HEK293 (cell line): ENCODE data around the gene NXPE4.

Experiments used
- CTCF ChIA-PET: fragments of 350-600 bp; formaldehyde crosslinking; extraction: SDS; loops from one replicate; lab custom pipeline; 2021; ENCODE audit warnings: antibody characterized with exemption; lab: Yijun Ruan, JAX
- POLR2A ChIA-PET: fragments of 300-600 bp; formaldehyde crosslinking; extraction: SDS; loops from one replicate; lab custom pipeline; 2020; ENCODE audit warnings: antibody characterized with exemption, inconsistent platforms; lab: Yijun Ruan, JAX
- H3K27ac ChIP-seq: fragments of 200-500 bp; sonication (Bioruptor generic); 2 replicates; pipeline ENCODE4 v1.5.1; 2014; ENCODE audit warnings: low read depth, low read length, control low read depth, inconsistent platforms; ENCODE audit errors: extremely low read depth
- H3K36me3 ChIP-seq, 2 experiments: fragments of 200-500 bp in 1 of 2; sonication (Bioruptor generic) in 1 of 2; 1 replicate in 1 of 2; 2 replicates in 1 of 2; pipeline ENCODE4 v1.5.1; 2014 to 2017; ENCODE audit warnings: inconsistent platforms in 2 of 2, low read length in 2 of 2; ENCODE audit not compliant: control insufficient read depth in 2 of 2, insufficient read depth in 1 of 2
- H3K4me1 ChIP-seq: fragments of 200-500 bp; sonication (Bioruptor generic); 2 replicates; pipeline ENCODE4 v1.5.1; 2014; ENCODE audit warnings: mild to moderate bottlenecking, low read length, inconsistent platforms; ENCODE audit not compliant: control insufficient read depth, insufficient read depth
- H3K4me3 ChIP-seq: 2 replicates; pipeline ENCODE4 v1.5.1; 2011; ENCODE audit warnings: low read depth, mild to moderate bottlenecking, control low read depth, low read length, moderate library complexity
- H3K9me3 ChIP-seq: fragments of 200-500 bp; sonication (Bioruptor generic); 2 replicates; pipeline ENCODE4 v1.5.1; 2014; ENCODE audit warnings: low read depth, low read length, inconsistent platforms; ENCODE audit not compliant: control insufficient read depth, insufficient read depth
- TCF7L2 ChIP-seq: IDR thresholded peaks from 2 replicates; pipeline ENCODE4 v1.6.1; 2011; ENCODE audit warnings: low read depth, mild to moderate bottlenecking, inconsistent platforms, low read length, moderate library complexity, borderline replicate concordance
- ZBTB1 ChIP-seq: fragments of 450-650 bp; formaldehyde crosslinking; IDR thresholded peaks from 2 replicates; pipeline ENCODE4 v1.5.1; 2016; ENCODE audit warnings: missing biosample characterization, missing genetic modification characterization
- ZFHX2 ChIP-seq: fragments of 450-650 bp; formaldehyde crosslinking; conservative IDR thresholded peaks from 2 replicates; pipeline ENCODE4 v1.5.1; 2016; ENCODE audit warnings: missing biosample characterization, missing genetic modification characterization
- ZIC2 ChIP-seq: fragments of 450-650 bp; formaldehyde crosslinking; IDR thresholded peaks from 2 replicates; pipeline ENCODE4 v1.5.1; 2016; ENCODE audit warnings: missing biosample characterization, missing genetic modification characterization
- ZNF121 ChIP-seq: fragments of 450-650 bp; formaldehyde crosslinking; IDR thresholded peaks from 2 replicates; pipeline ENCODE4 v1.5.1; 2016; ENCODE audit warnings: missing biosample characterization, missing genetic modification characterization
- ZNF19 ChIP-seq: fragments of 450-650 bp; formaldehyde crosslinking; IDR thresholded peaks from 2 replicates; pipeline ENCODE4; 2016; ENCODE audit warnings: missing biosample characterization, missing genetic modification characterization, low read depth
- ZNF223 ChIP-seq: fragments of 450-650 bp; formaldehyde crosslinking; IDR thresholded peaks from 2 replicates; pipeline ENCODE4 v1.5.1; 2016; ENCODE audit warnings: missing biosample characterization, missing genetic modification characterization
- ZNF239 ChIP-seq: fragments of 450-650 bp; formaldehyde crosslinking; IDR thresholded peaks from 2 replicates; pipeline ENCODE4 v1.5.1; 2016; ENCODE audit warnings: missing biosample characterization, missing genetic modification characterization
- ZNF24 ChIP-seq: fragments of 450-650 bp; formaldehyde crosslinking; IDR thresholded peaks from 2 replicates; pipeline ENCODE4 v1.5.1; 2016; ENCODE audit warnings: missing biosample characterization, missing genetic modification characterization
- ZNF266 ChIP-seq: fragments of 450-650 bp; formaldehyde crosslinking; IDR thresholded peaks from 2 replicates; pipeline ENCODE4 v1.5.1; 2016; ENCODE audit warnings: missing biosample characterization, missing genetic modification characterization, low read depth
- ZNF324 ChIP-seq: fragments of 450-650 bp; formaldehyde crosslinking; IDR thresholded peaks from 2 replicates; pipeline ENCODE4 v1.5.1; 2016; ENCODE audit warnings: missing biosample characterization, missing genetic modification characterization
- ZNF473 ChIP-seq: fragments of 450-650 bp; formaldehyde crosslinking; IDR thresholded peaks from 2 replicates; pipeline ENCODE4 v1.5.1; 2017; ENCODE audit warnings: missing biosample characterization, missing genetic modification characterization
- ZNF48 ChIP-seq: fragments of 450-650 bp; formaldehyde crosslinking; IDR thresholded peaks from 2 replicates; pipeline ENCODE4 v1.5.1; 2016; ENCODE audit warnings: missing biosample characterization, missing genetic modification characterization
- ZNF629 ChIP-seq: fragments of 450-650 bp; formaldehyde crosslinking; IDR thresholded peaks from 2 replicates; pipeline ENCODE4 v1.5.1; 2017; ENCODE audit warnings: missing biosample characterization, missing genetic modification characterization
- ZNF654 ChIP-seq: fragments of 450-650 bp; formaldehyde crosslinking; IDR thresholded peaks from 2 replicates; pipeline ENCODE4 v1.5.1; 2016; ENCODE audit warnings: low read depth, missing biosample characterization, missing genetic modification characterization
- ZNF792 ChIP-seq: fragments of 450-650 bp; formaldehyde crosslinking; IDR thresholded peaks from 2 replicates; pipeline ENCODE4 v1.5.1; 2016; ENCODE audit warnings: missing biosample characterization, missing genetic modification characterization
- ZNF843 ChIP-seq: fragments of 450-650 bp; formaldehyde crosslinking; IDR thresholded peaks from 2 replicates; pipeline ENCODE4 v1.5.1; 2016; ENCODE audit warnings: missing biosample characterization, missing genetic modification characterization
- TF ChIP-seq, protein P1 (sequence below): fragments of 450-650 bp; formaldehyde crosslinking; IDR thresholded peaks from 2 replicates; pipeline ENCODE4 v1.5.1; 2016; ENCODE audit warnings: missing biosample characterization, missing genetic modification characterization, borderline replicate concordance
- TF ChIP-seq, protein P2 (sequence below): fragments of 450-650 bp; formaldehyde crosslinking; IDR thresholded peaks from 2 replicates; pipeline ENCODE4 v1.5.1; 2017; ENCODE audit warnings: missing biosample characterization, mild to moderate bottlenecking, missing genetic modification characterization, moderate library complexity
- TF ChIP-seq, protein P3 (sequence below): fragments of 450-650 bp; formaldehyde crosslinking; IDR thresholded peaks from 2 replicates; pipeline ENCODE4 v1.5.1; 2016; ENCODE audit warnings: missing biosample characterization, missing genetic modification characterization
- TF ChIP-seq, protein P4 (sequence below): fragments of 450-650 bp; IDR thresholded peaks from 2 replicates; pipeline ENCODE4 v1.5.1; 2018; ENCODE audit warnings: missing biosample characterization, mild to moderate bottlenecking, missing genetic modification characterization
- TF ChIP-seq, protein P5 (sequence below): fragments of 450-650 bp; formaldehyde crosslinking; IDR thresholded peaks from 2 replicates; pipeline ENCODE4 v1.5.1; 2016; ENCODE audit warnings: missing biosample characterization, missing genetic modification characterization
- TF ChIP-seq, protein P6 (sequence below): fragments of 450-650 bp; formaldehyde crosslinking; IDR thresholded peaks from 2 replicates; pipeline ENCODE4 v1.5.1; 2016; ENCODE audit warnings: missing biosample characterization, missing genetic modification characterization
- TF ChIP-seq, protein P7 (sequence below): fragments of 450-650 bp; formaldehyde crosslinking; IDR thresholded peaks from 2 replicates; pipeline ENCODE4 v1.5.1; 2017; ENCODE audit warnings: missing biosample characterization, missing genetic modification characterization

Gene NXPE4

DNA sequence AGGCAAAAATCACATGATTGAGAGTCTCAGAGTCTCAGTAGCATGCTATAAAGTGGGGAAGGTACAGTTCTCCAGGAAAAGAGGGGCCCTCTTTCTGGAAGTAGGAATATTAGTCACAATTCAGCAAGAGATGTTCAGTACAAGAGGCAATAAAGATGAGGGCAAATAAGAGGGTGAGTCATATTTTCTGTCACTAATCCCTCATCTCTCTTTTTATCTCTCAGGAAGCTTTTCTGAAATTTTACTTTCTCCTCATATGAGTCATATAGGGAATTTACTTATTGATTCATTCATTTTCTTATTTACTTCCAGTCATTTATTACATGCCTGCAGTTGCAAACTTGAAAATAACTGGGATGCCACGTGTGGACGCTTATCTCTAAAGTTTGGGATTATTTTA is 32.5 kb downstream of the NXPE4 start (continued):
- TF ChIP-seq, protein P1, sequence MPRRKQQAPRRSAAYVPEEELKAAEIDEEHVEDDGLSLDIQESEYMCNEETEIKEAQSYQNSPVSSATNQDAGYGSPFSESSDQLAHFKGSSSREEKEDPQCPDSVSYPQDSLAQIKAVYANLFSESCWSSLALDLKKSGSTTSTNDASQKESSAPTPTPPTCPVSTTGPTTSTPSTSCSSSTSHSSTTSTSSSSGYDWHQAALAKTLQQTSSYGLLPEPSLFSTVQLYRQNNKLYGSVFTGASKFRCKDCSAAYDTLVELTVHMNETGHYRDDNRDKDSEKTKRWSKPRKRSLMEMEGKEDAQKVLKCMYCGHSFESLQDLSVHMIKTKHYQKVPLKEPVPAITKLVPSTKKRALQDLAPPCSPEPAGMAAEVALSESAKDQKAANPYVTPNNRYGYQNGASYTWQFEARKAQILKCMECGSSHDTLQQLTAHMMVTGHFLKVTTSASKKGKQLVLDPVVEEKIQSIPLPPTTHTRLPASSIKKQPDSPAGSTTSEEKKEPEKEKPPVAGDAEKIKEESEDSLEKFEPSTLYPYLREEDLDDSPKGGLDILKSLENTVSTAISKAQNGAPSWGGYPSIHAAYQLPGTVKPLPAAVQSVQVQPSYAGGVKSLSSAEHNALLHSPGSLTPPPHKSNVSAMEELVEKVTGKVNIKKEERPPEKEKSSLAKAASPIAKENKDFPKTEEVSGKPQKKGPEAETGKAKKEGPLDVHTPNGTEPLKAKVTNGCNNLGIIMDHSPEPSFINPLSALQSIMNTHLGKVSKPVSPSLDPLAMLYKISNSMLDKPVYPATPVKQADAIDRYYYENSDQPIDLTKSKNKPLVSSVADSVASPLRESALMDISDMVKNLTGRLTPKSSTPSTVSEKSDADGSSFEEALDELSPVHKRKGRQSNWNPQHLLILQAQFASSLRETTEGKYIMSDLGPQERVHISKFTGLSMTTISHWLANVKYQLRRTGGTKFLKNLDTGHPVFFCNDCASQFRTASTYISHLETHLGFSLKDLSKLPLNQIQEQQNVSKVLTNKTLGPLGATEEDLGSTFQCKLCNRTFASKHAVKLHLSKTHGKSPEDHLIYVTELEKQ (tag by site-specific recombination): no peak
- no peak for TF ChIP-seq ZNF266

DNA sequence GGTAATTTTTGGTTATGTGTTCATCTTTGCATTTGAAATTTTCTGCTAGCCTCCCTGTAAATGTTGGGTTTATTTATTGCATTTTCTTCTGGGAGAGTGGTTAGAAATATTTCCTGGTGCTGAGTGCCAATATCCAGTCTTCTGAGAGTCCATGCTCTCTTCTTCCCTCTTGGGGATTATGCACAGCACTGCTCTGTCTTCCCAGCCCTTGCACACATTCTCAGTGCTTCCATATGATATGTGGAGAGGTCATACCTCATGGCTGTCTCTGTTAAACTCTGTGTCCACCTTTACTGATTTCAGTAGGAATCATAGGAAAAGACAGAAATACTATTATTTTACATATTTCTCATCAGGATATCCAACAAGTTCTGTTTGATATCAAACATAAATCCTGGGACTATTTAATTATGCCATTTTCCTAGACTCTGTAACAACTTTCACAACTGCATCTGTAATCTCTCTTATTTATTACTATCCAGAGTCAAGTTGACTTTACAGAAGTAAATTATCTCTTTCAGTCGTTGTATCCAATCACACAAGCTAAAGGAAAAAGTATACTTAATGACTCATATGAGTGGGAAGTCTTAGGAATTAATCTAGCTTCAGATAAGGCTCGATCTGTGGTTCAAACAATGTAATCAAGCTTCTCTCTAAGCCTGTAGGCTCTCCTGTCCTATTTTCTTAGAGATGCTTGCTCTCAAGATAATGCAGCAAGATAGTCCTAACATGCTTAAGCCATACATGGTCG is 33.2 kb downstream of the NXPE4 start:
- ChIA-PET POLR2A (no interaction called here), CTCF (no interaction called here)
- no peak overlapping the region for H3K4me3 ChIP-seq
- H3K27ac ChIP-seq: no peak overlapping the region
- H3K4me1 ChIP-seq: peaks cover 2% of the 10 kb centered on the region
- no peaks in the 10 kb centered on the region for H3K36me3 ChIP-seq
- H3K9me3 ChIP-seq: no peaks in the 10 kb centered on the region
- 0 out of 2 replicates have a peak, but pooled peaks have one; percentile 7 for TF ChIP-seq ZFHX2 (tag by site-specific recombination)
- no peak for TF ChIP-seq ZNF48 (tag by site-specific recombination)
- TF ChIP-seq, protein P2, sequence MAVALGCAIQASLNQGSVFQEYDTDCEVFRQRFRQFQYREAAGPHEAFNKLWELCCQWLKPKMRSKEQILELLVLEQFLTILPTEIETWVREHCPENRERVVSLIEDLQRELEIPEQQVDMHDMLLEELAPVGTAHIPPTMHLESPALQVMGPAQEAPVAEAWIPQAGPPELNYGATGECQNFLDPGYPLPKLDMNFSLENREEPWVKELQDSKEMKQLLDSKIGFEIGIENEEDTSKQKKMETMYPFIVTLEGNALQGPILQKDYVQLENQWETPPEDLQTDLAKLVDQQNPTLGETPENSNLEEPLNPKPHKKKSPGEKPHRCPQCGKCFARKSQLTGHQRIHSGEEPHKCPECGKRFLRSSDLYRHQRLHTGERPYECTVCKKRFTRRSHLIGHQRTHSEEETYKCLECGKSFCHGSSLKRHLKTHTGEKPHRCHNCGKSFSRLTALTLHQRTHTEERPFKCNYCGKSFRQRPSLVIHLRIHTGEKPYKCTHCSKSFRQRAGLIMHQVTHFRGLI (tag by site-specific recombination): no peak
- no peak for TF ChIP-seq ZNF324 (tag by site-specific recombination)
- no peak for TF ChIP-seq ZNF792
- no peak for TF ChIP-seq ZNF121 (tag by site-specific recombination)
- TF ChIP-seq, protein P3, sequence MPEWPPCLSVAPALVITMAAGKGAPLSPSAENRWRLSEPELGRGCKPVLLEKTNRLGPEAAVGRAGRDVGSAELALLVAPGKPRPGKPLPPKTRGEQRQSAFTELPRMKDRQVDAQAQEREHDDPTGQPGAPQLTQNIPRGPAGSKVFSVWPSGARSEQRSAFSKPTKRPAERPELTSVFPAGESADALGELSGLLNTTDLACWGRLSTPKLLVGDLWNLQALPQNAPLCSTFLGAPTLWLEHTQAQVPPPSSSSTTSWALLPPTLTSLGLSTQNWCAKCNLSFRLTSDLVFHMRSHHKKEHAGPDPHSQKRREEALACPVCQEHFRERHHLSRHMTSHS (tag by site-specific recombination): no peak
- no peak for TF ChIP-seq ZIC2 (tag by site-specific recombination)
- TF ChIP-seq TCF7L2: no peak
- no peak for TF ChIP-seq ZNF24
- TF ChIP-seq, protein P4, sequence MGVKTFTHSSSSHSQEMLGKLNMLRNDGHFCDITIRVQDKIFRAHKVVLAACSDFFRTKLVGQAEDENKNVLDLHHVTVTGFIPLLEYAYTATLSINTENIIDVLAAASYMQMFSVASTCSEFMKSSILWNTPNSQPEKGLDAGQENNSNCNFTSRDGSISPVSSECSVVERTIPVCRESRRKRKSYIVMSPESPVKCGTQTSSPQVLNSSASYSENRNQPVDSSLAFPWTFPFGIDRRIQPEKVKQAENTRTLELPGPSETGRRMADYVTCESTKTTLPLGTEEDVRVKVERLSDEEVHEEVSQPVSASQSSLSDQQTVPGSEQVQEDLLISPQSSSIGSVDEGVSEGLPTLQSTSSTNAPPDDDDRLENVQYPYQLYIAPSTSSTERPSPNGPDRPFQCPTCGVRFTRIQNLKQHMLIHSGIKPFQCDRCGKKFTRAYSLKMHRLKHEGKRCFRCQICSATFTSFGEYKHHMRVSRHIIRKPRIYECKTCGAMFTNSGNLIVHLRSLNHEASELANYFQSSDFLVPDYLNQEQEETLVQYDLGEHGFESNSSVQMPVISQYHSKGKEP (tag by site-specific recombination): no peak
- TF ChIP-seq, protein P5, sequence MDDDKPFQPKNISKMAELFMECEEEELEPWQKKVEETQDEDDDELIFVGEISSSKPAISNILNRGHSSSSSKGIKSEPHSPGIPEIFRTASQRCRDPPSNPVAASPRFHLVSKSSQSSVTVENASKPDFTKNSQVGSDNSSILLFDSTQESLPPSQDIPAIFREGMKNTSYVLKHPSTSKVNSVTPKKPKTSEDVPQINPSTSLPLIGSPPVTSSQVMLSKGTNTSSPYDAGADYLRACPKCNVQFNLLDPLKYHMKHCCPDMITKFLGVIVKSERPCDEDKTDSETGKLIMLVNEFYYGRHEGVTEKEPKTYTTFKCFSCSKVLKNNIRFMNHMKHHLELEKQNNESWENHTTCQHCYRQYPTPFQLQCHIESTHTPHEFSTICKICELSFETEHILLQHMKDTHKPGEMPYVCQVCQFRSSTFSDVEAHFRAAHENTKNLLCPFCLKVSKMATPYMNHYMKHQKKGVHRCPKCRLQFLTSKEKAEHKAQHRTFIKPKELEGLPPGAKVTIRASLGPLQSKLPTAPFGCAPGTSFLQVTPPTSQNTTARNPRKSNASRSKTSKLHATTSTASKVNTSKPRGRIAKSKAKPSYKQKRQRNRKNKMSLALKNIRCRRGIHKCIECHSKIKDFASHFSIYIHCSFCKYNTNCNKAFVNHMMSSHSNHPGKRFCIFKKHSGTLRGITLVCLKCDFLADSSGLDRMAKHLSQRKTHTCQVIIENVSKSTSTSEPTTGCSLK (tag by site-specific recombination): no peak
- no peak for TF ChIP-seq ZNF223 (tag by site-specific recombination)
- TF ChIP-seq ZNF239: 0 out of 2 replicates have a peak, but pooled peaks have one; percentile 13
- TF ChIP-seq, protein P6, sequence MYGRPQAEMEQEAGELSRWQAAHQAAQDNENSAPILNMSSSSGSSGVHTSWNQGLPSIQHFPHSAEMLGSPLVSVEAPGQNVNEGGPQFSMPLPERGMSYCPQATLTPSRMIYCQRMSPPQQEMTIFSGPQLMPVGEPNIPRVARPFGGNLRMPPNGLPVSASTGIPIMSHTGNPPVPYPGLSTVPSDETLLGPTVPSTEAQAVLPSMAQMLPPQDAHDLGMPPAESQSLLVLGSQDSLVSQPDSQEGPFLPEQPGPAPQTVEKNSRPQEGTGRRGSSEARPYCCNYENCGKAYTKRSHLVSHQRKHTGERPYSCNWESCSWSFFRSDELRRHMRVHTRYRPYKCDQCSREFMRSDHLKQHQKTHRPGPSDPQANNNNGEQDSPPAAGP (tag by site-specific recombination): no peak
- no peak for TF ChIP-seq ZNF843 (tag by site-specific recombination)
- no peak for TF ChIP-seq ZBTB1 (tag by site-specific recombination)
- TF ChIP-seq, protein P7, sequence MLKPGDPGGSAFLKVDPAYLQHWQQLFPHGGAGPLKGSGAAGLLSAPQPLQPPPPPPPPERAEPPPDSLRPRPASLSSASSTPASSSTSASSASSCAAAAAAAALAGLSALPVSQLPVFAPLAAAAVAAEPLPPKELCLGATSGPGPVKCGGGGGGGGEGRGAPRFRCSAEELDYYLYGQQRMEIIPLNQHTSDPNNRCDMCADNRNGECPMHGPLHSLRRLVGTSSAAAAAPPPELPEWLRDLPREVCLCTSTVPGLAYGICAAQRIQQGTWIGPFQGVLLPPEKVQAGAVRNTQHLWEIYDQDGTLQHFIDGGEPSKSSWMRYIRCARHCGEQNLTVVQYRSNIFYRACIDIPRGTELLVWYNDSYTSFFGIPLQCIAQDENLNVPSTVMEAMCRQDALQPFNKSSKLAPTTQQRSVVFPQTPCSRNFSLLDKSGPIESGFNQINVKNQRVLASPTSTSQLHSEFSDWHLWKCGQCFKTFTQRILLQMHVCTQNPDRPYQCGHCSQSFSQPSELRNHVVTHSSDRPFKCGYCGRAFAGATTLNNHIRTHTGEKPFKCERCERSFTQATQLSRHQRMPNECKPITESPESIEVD (tag by site-specific recombination): peak; percentile 10; the same call in 1 of the 2 replicates
- no peak for TF ChIP-seq ZNF629
- no peak for TF ChIP-seq ZNF654
- TF ChIP-seq ZNF473: no peak
- no peak for TF ChIP-seq ZNF19 (tag by site-specific recombination)
